ENCODE results near the gene ZDHHC23. TPM values are rescaled to one million over a fixed set of nuclear protein-coding genes. Genes with fewer than 3 reads are reported as not detected.
A peak's percentile ranks its signal among the peaks of the same experiment; 100 is the strongest.

Gene ZDHHC23
- total RNA-seq, 1 donor from 2014 or later = 8.1 TPM

DNA sequence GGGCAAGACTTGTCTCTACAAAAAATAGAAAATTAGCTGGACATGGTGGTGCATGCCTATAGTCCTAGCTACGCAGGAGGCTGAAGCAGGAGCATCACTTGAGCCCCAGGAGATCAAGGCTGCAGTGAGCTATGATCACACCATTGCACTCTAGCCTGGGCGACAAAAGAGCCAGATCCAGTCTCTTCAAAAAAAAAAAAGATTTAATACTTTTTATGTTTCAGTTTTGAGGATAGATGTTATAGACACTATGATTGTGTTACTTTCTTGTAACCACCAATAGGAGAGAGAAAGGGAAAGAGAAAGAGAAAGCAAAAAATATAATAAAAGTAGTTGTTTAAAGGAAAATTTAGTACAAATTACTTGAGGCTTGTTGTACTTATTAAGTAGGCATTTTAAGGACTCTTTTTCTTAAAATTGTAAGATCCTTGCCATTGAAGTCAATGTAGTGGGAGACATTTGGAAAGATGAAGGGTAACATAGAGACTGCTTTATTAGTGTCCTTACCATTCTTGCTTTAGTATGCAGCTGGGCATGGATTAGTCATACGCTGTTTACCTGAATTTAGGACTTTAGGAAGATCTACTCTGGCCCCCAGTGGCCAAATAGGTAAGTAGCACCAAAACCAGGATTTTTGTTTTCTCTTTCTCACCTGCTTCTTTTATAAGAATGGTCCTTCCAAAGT lies 35.1 kb upstream of the ZDHHC23 start:
- Mint-ChIP-seq H3K9me3 (no peaks in the 10 kb centered on the region), H3K27ac (peak overlapping the region; percentile 63), H3K27me3 (no peaks in the 10 kb centered on the region), H3K36me3 (no peaks in the 10 kb centered on the region), H3K4me1 (ENCODE audit: unreplicated experiment) (no peaks in the 10 kb centered on the region), H3K4me3 (no peak overlapping the region)
- DNase-seq (ENCODE audit: extremely low spot score, unreplicated experiment) = no peak
- TF ChIP-seq, protein P1, sequence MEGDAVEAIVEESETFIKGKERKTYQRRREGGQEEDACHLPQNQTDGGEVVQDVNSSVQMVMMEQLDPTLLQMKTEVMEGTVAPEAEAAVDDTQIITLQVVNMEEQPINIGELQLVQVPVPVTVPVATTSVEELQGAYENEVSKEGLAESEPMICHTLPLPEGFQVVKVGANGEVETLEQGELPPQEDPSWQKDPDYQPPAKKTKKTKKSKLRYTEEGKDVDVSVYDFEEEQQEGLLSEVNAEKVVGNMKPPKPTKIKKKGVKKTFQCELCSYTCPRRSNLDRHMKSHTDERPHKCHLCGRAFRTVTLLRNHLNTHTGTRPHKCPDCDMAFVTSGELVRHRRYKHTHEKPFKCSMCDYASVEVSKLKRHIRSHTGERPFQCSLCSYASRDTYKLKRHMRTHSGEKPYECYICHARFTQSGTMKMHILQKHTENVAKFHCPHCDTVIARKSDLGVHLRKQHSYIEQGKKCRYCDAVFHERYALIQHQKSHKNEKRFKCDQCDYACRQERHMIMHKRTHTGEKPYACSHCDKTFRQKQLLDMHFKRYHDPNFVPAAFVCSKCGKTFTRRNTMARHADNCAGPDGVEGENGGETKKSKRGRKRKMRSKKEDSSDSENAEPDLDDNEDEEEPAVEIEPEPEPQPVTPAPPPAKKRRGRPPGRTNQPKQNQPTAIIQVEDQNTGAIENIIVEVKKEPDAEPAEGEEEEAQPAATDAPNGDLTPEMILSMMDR (conservative IDR thresholded peaks at IDR 0.05) = peak; percentile 77

GRCh38 chr3:113914646-113915045 lies 33.2 kb upstream of the ZDHHC23 start:
- no peak for DNase-seq (ENCODE audit: extremely low spot score, unreplicated experiment)
- Mint-ChIP-seq H3K27me3 (no peaks in the 10 kb centered on the region), H3K36me3 (no peaks in the 10 kb centered on the region), H3K4me3 (no peak overlapping the region), H3K9me3 (no peaks in the 10 kb centered on the region), H3K27ac (no peak overlapping the region), H3K4me1 (ENCODE audit: unreplicated experiment) (no peaks in the 10 kb centered on the region)
- TF ChIP-seq, protein P1 (conservative IDR thresholded peaks at IDR 0.05) = no peak

DNA sequence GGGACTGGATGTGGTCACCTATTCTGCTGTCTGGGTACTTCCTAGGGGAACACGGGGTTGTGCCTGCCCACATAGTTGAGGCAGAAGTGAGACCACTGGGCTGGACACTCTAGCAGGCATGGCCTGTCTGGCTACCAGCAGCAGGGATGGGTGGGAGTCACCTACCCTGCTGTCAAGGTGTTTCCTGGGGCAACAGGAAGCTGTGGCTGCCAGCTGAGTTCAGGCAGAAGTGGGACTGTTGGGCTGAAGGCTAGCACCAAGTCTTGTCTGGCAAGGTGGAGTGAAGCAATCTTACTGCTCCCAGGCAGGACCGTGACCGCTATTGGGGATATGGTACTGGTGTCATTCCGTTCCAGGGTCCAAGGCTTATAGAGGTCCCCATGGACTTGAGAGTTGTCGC lies 20.3 kb upstream of the ZDHHC23 start:
- Mint-ChIP-seq H3K4me1 (ENCODE audit: unreplicated experiment) (no peaks in the 10 kb centered on the region), H3K4me3 (no peak overlapping the region), H3K9me3 (no peaks in the 10 kb centered on the region), H3K27me3 (no peaks in the 10 kb centered on the region), H3K27ac (no peak overlapping the region), H3K36me3 (no peaks in the 10 kb centered on the region)
- TF ChIP-seq, protein P1 (conservative IDR thresholded peaks at IDR 0.05) = no peak
- no peak for DNase-seq (ENCODE audit: extremely low spot score, unreplicated experiment)

DNA sequence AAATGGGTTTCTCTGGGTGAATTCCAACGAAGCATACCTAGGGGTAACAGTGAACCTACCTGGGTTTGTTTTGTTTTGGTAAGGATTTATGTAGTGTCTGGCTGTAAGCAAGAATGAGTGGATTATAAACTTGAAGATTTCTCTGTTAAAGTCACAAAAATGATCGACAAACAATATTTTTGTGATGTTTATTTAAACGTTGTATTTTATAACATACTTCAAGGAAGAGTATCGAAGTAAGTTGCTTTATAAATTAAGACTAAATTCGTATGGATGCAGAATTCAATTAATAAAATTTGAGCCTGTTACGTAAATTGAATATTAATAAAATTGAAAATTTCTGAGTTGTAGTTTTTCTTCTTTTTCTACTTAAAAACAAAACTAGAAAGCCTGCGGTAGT lies 982 bp upstream of the ZDHHC23 start:
- H3K9me3 Mint-ChIP-seq = no peaks in the 10 kb centered on the region
- peak overlapping the region; percentile 33 for H3K27ac Mint-ChIP-seq
- peak overlapping the region; percentile 89 for H3K4me3 Mint-ChIP-seq
- H3K4me1 Mint-ChIP-seq (ENCODE audit: unreplicated experiment) = no peaks in the 10 kb centered on the region
- H3K36me3 Mint-ChIP-seq = no peaks in the 10 kb centered on the region
- TF ChIP-seq, protein P1 (conservative IDR thresholded peaks at IDR 0.05) = no peak
- peaks cover 52% of the 10 kb centered on the region for H3K27me3 Mint-ChIP-seq
- no peak for DNase-seq (ENCODE audit: extremely low spot score, unreplicated experiment)

DNA sequence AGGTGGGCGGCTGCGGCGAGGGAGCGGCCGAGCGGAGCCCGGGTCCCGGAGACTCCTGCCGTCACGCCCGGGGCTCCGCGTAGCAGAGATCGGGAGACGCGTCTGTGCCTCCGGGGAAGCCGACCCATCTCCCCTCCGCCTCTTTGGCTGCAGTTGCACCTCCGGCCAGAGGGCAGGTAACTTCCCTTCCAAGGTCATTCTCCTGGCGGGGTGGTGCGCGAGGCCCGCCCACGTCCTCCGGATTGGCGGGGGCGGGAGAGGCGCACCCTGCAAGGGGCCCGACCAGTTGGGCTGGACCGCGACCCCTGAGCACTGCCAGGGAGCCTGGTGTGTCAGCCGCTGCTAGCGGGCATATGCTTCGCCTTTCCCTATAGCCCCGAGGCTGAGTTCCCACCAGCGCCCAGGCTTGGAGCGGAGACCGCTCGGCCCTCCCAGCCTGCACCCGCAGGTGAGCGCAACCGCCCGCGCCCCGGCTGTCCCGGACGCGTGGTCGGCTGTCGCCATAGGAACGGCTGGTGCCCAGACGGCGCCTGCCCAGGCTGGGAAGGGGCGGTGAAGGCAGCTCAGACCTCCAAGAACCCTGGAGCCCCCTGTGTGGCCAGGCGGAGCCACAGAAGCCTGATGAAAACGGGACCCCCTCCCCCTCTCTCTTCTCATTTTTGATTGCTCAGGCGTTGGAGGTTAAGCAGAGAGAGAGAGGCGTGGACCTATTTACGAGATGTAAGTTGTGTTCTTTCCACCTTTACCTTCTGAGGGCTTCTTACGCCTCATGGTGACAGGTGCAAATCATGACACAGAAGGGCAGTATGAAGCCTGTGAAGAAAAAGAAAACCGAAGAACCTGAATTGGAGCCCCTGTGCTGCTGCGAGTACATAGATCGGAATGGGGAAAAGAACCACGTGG lies 453 bp downstream of the ZDHHC23 start:
- Mint-ChIP-seq H3K27me3 (peaks cover 52% of the 10 kb centered on the region), H3K27ac (no peak overlapping the region), H3K4me1 (ENCODE audit: unreplicated experiment) (no peaks in the 10 kb centered on the region), H3K36me3 (no peaks in the 10 kb centered on the region), H3K4me3 (peak overlapping the region; percentile 77), H3K9me3 (no peaks in the 10 kb centered on the region)
- DNase-seq (ENCODE audit: extremely low spot score, unreplicated experiment) = no peak
- TF ChIP-seq, protein P1 (conservative IDR thresholded peaks at IDR 0.05) = peak; percentile 34
